Mucosa of stomach (tissue), 1 donor: ENCODE measurements around the gene NFAT5.
"Not testable (repeated sequence)": the region's sequence is repeated elsewhere in the genome, so short reads cannot be mapped to it uniquely, and the experiment has no call there.

Source experiments
- H3K27me3 ChIP-seq: one replicate; pipeline ENCODE4 v1.7.0; 2013; ENCODE audit warnings: mild to moderate bottlenecking, low read length; ENCODE audit not compliant: control insufficient read depth, insufficient read depth
- H3K36me3 ChIP-seq: one replicate; pipeline ENCODE4 v1.7.0; 2013; ENCODE audit warnings: low read length; ENCODE audit not compliant: control insufficient read depth, insufficient read depth
- H3K4me1 ChIP-seq: one replicate; pipeline ENCODE4 v1.7.0; 2013; ENCODE audit warnings: mild to moderate bottlenecking, low read length; ENCODE audit not compliant: control insufficient read depth, insufficient read depth
- H3K4me3 ChIP-seq: one replicate; pipeline ENCODE4 v1.7.0; 2013; ENCODE audit warnings: low read length
- H3K9ac ChIP-seq: one replicate; pipeline ENCODE4 v1.7.0; 2013; ENCODE audit warnings: mild to moderate bottlenecking, low read length, moderate library complexity
- H3K9me3 ChIP-seq: one replicate; pipeline ENCODE4 v1.7.0; 2013; ENCODE audit warnings: mild to moderate bottlenecking, low read length, moderate library complexity; ENCODE audit not compliant: control insufficient read depth
- donor health status: Pancreatic carcinoma.

The NFAT5 gene

GRCh38 chr16:69725480-69726312, 159.9 kb downstream of the NFAT5 start:
- H3K9me3 ChIP-seq: no peaks in the 10 kb centered on the region
- no peaks in the 10 kb centered on the region for H3K36me3 ChIP-seq
- peak overlapping the region; percentile 99 for H3K9ac ChIP-seq
- H3K4me3 ChIP-seq: peak overlapping the region; percentile 62
- H3K4me1 ChIP-seq: peaks cover 12% of the 10 kb centered on the region
- H3K27me3 ChIP-seq: no peaks in the 10 kb centered on the region

DNA sequence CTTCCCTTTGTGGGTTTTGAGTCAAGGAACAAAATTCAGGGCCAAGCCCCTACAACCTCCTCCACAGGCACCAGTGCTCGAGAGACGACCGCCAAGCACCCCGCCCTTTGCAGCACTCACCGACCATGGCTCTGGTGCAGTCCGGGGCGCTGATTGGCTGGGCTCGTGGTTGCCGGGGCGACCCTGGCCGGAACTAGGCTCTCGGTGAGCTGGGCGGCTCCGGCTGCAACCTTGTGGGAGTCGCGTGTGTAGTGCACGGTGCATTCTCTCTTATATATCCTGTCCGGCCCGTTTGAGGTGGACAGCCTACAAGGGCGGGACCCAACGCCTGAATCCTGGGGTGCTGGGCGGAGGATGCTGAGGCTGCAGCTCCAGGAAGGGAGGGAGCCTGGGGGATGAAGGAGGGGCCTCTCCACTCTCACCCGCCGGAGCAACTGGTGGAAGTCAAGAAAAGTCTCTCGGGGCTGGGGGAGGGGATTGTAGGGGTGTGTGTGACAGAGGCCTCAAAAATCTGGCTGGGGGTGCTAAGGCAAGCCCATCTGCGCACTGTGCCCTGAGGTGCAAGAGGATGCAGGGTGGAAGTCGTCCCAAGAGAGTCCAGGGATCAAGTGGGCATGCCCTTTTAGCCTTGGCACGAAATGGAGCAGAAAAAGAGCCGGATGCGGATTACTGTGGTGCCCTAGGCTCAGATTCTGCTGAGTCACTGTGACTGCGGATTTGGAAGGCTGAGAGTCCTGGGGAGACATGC, 160.7 kb downstream of the NFAT5 start, which contains the start of gene NQO1:
Gene NQO1 (minus strand): TSS at position 248 of the 748 bp plus-strand sequence. CDS start 121 bp downstream, at position 127.
- peaks cover 4% of the 10 kb centered on the region for H3K4me1 ChIP-seq
- H3K9me3 ChIP-seq: no peaks in the 10 kb centered on the region
- peak within 1 kb of the TSS; percentile 99 for H3K9ac ChIP-seq
- H3K27me3 ChIP-seq: no peaks in the 10 kb centered on the region
- peak within 1 kb of the TSS; percentile 62 for H3K4me3 ChIP-seq
- no peaks in the 10 kb centered on the region for H3K36me3 ChIP-seq

- Histone ChIP-seq H3K36me3 (no peaks in the 10 kb centered on the region), H3K4me1 (peaks cover 5% of the 10 kb centered on the region), H3K9ac (no peak overlapping the region), H3K9me3 (no peaks in the 10 kb centered on the region), H3K27me3 (no peaks in the 10 kb centered on the region), H3K4me3 (no peak overlapping the region)
These were observed 162.1 kb downstream of the NFAT5 start for GRCh38 chr16:69727916-69728270.

GRCh38 chr16:69729030-69729429, 163.3 kb downstream of the NFAT5 start:
- H3K9ac ChIP-seq, H3K9me3 ChIP-seq, H3K4me3 ChIP-seq, H3K36me3 ChIP-seq, H3K4me1 ChIP-seq, H3K27me3 ChIP-seq: not testable (repeated sequence)

DNA sequence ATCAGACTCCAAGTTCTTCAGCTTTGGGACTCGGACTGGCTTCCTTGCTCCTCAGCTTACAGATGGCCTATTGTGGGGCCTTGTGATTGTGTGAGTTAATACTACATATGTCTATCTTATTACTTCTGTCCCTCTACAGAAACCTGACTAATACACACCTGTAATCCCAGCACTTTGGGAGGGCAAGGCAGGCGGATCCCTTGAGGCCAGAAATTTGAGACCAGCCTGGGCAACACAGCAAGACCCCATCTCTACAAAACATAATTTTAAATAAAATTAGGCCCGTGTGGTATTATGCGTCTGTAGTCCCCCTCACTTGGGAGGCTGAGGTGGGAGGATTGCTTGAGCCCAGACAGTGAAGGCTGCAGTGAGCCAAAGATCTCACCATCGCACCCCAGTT, 165.5 kb downstream of the NFAT5 start:
- H3K36me3 ChIP-seq, H3K4me3 ChIP-seq, H3K9me3 ChIP-seq, H3K4me1 ChIP-seq, H3K9ac ChIP-seq, H3K27me3 ChIP-seq: not testable (repeated sequence)

DNA sequence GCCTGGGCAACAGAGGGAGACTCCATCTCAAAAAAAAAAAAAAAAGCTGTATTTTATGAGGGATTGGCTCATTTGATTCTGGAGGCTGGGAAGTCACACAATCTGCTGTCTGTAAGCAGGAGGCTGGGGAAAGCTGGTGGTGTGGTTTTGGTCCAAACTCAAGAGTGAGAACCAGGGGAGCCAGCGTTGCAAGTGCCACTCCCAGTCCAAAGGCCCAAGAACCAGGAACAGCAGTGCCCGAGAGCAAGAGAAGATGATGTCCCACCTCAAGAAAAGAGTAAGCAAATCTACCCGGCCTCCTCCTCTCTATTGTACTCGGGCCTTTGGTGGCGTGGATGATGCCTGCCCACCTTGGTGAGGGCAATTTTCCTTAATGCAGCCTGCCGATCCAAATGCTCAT, 166.3 kb downstream of the NFAT5 start:
- H3K36me3 ChIP-seq: no peaks in the 10 kb centered on the region
- H3K9ac ChIP-seq: no peak overlapping the region
- H3K9me3 ChIP-seq: no peaks in the 10 kb centered on the region
- no peaks in the 10 kb centered on the region for H3K27me3 ChIP-seq
- peaks cover 5% of the 10 kb centered on the region for H3K4me1 ChIP-seq
- H3K4me3 ChIP-seq: no peak overlapping the region

DNA sequence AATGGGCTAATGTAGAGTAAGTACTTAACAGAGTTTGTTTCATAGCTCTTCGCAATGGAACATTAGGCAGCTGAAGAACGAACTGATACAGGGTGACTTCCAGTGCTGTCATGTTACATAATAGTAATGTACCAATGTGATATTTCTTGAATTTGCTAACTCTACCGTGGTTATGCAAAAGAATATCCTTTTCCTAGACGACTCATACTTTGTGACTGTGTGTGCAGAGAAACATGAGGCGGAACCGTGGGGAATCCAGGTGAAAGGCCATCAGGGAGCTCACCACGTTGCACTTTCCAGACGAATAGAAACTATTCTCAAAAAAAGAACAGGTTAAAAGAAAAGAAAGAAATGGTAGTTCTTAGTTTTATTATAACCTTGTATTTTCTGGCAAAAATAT, 175.8 kb downstream of the NFAT5 start:
- peaks cover 16% of the 10 kb centered on the region for H3K36me3 ChIP-seq
- H3K9ac ChIP-seq: no peak overlapping the region
- H3K27me3 ChIP-seq: no peaks in the 10 kb centered on the region
- H3K9me3 ChIP-seq: no peaks in the 10 kb centered on the region
- no peak overlapping the region for H3K4me3 ChIP-seq
- H3K4me1 ChIP-seq: peaks cover 18% of the 10 kb centered on the region

DNA sequence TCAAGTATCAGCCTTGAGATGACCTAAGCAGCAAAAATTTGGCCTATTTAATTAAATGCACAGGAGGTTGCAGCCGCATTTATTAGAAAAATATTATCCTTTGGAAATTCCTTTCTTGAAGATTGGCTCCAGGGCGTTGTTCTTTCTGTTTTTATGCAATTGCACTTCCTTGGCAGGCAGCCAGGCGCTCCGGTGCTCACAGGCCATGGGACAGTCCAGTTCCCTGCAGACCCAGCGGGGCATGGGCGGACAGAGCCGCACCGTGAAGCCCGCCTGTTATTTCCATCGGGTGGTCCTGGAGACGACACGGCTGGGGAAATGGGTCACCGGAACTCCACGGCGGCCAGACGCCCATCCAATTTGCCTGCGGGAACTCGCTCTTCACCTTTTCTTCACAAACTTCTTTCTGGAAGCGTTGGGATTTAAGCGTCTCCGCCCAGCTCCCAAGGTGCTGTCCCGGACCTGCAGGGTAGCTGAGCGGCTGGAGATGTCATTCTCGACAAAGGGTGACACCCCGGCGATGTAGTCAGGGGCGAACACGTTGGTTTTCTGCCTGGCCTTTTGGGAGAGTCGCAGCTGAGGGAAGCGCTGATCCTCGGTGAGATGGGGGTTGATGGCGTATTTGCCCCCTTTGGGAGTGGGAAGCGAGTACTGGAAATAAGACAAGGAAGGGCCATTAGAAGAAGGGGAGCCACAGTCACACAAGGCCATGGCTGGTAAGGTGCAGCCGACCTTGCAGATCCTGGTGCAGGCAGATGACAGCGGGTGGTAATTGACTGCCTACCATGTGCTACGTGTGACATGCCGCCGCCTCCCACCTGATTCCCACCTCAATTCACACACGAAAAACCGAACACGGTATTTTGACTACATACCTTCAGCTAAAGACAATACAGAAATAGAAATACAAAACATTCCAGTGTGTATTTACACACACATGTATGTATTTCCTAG, 176.5 kb downstream of the NFAT5 start:
- no peak overlapping the region for H3K9ac ChIP-seq

DNA sequence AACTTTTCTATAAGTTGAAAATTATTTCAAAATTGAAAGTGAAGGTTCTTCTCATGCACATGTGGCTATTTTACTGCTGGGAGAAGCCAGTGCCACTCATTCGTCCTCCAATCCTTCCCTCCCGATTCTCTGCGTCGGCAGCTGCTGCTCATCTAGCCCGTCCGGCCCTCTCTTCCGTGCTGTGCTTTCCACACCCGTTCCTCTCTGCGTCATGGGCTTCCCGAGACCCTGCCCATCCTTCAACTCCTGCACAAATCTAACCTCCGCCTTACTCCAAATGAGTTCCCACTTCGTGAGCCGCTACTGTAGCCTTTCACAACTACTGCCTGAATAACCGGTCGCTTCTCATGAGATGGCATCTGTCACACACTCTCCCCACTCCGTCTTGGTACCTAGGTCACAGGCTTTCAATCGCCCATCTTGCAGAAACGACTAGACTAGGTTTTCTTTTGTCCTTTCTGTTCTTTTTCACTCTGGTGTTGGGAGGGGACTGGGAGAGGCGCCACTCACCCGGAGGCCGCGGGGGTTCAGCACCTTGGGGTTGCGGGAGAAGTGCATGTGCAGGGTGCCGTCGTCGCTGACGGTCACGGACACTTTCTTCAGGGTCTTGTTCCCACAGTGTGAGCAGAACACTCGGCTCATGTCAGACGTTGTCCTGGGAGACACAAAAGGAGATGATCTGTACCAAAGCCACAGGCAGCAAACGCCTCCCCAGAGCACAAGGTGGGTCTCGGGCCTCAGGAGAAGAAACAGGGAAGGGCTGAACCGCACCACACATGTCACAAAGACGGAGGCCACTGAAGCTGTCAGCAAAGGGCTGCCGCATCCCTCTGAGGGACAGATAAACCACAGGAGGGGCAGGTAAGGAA, 178.8 kb downstream of the NFAT5 start:
- H3K4me3 ChIP-seq: no peak overlapping the region
- H3K9ac ChIP-seq: no peak overlapping the region
- H3K27me3 ChIP-seq: no peaks in the 10 kb centered on the region
- H3K36me3 ChIP-seq: peaks cover 19% of the 10 kb centered on the region
- no peaks in the 10 kb centered on the region for H3K9me3 ChIP-seq
- H3K4me1 ChIP-seq: peaks cover 18% of the 10 kb centered on the region

More for the DNA sequence above, 176.5 kb downstream of the NFAT5 start:
- peaks cover 16% of the 10 kb centered on the region for H3K36me3 ChIP-seq
- H3K27me3 ChIP-seq: no peaks in the 10 kb centered on the region
- peaks cover 18% of the 10 kb centered on the region for H3K4me1 ChIP-seq
- no peak overlapping the region for H3K4me3 ChIP-seq
- H3K9me3 ChIP-seq: no peaks in the 10 kb centered on the region

DNA sequence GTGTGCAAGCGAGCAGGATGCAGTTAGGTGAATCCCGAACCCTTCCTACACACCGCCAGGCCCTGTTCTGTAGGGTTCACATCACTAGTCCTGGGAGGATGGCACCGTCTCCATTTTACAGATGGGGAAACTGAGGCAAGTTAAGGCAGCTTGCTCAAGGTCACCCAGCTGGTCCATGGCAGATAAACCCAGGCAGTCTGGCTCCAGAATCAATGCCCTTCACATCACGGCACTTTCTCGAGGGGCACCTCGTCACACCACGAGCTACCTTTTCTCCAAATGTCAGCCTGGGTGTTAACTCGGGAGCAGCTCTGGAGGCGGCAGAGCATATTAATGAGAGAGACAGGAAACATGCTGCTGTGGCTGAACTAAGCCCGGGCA, 179.5 kb downstream of the NFAT5 start:
- Histone ChIP-seq H3K27me3 (no peaks in the 10 kb centered on the region), H3K9me3 (no peaks in the 10 kb centered on the region), H3K4me1 (peaks cover 18% of the 10 kb centered on the region), H3K4me3 (no peak overlapping the region), H3K36me3 (peaks cover 19% of the 10 kb centered on the region), H3K9ac (no peak overlapping the region)

GRCh38 chr16:69745959-69746358, 180.2 kb downstream of the NFAT5 start:
- Histone ChIP-seq H3K36me3 (peaks cover 19% of the 10 kb centered on the region), H3K4me1 (peaks cover 18% of the 10 kb centered on the region), H3K9me3 (no peaks in the 10 kb centered on the region)

More at GRCh38 chr16:69745959-69746358, 180.2 kb downstream of the NFAT5 start:
- Histone ChIP-seq H3K9ac (no peak overlapping the region), H3K27me3 (no peaks in the 10 kb centered on the region), H3K4me3 (no peak overlapping the region)
